K562 (cell line): ENCODE measurements around the gene SCNN1B. TPM values are rescaled to one million over a fixed set of nuclear protein-coding genes. Genes with fewer than 3 reads are reported as not detected.

Experiments used
- ATAC-seq: fragments of 200-7000 bp; cut with Tn5 transposase; 3 replicates; pipeline ENCODE4 v1.9.1; 2020; ENCODE audit warnings: moderate library complexity
- BruUV-seq: library from RNA; stranded (reverse); fragments of 400-500 nt; replicated peaks from 2 replicates; lab custom pipeline; 2021; lab: Mats Ljungman, UMichigan
- CTCF ChIA-PET: fragments of 300-600 bp; formaldehyde crosslinking; extraction: SDS; loops from one replicate; lab custom pipeline; 2021; ENCODE audit warnings: low intra/inter-chr PET ratio; lab: Yijun Ruan, JAX
- POLR2A ChIA-PET: fragments of 300-600, 350-650 bp; sonication (Branson Sonifier 250); formaldehyde crosslinking; extraction: SDS; loops from one replicate; lab custom pipeline; 2021; ENCODE audit warnings: antibody characterized with exemption, inconsistent platforms; lab: Yijun Ruan, JAX
- DNase-seq, 4 experiments: peaks; one replicate each; pipeline versions ENCODE4 v3.0.0 to v3.0.0-alpha.2; 2011 to 2018; ENCODE audit warnings: low spot score in 3 of 4, mixed read lengths in 3 of 4; ENCODE audit errors: extremely low read depth in 1 of 4
- FAIRE-seq: peaks from 2 replicates; lab custom pipeline; 2011; peaks lifted over from hg19 to GRCh38; lab: Jason Lieb, UNC
- H2AFZ ChIP-seq: 2 replicates; pipeline ENCODE4 v1.6.0; 2011; ENCODE audit warnings: low read depth, low read length, control low read depth, inconsistent platforms
- H3K27ac ChIP-seq: fragments of 200-600 bp; 3 replicates; pipeline ENCODE4 v1.8.0; 2011; ENCODE audit warnings: low read depth, mild to moderate bottlenecking, control low read depth, inconsistent platforms, low read length, moderate library complexity, mixed read lengths; ENCODE audit errors: extremely low read depth
- H3K27me3 ChIP-seq, 2 experiments: fragments of 300-600 bp in 1 of 2; 2 replicates in 1 of 2; 3 replicates in 1 of 2; pipeline versions ENCODE4 v1.6.0 to v1.8.0; 2011; ENCODE audit warnings: inconsistent platforms in 2 of 2, low read length in 2 of 2, mild to moderate bottlenecking in 1 of 2, mixed read lengths in 1 of 2, moderate library complexity in 1 of 2; ENCODE audit not compliant: control insufficient read depth in 2 of 2, insufficient read depth in 2 of 2
- H3K36me3 ChIP-seq: fragments of 300-600 bp; 3 replicates; pipeline ENCODE4 v1.8.0; 2011; ENCODE audit warnings: mild to moderate bottlenecking, low read length, inconsistent platforms; ENCODE audit not compliant: control insufficient read depth, insufficient read depth
- H3K4me1 ChIP-seq, 2 experiments: fragments of 200-600 bp in 1 of 2; replicated peaks in 1 of 2; 2 replicates in 1 of 2; 3 replicates in 1 of 2; pipeline versions ENCODE4 v1.5.1 to v1.8.0; 2011; ENCODE audit warnings: inconsistent platforms in 2 of 2, low read length in 2 of 2, mild to moderate bottlenecking in 1 of 2, mixed read lengths in 1 of 2, moderate library complexity in 1 of 2; ENCODE audit not compliant: control insufficient read depth in 2 of 2, insufficient read depth in 2 of 2
- H3K4me2 ChIP-seq: 2 replicates; pipeline ENCODE4 v1.6.1; 2011; ENCODE audit warnings: low read length, control low read depth, inconsistent platforms, mixed read lengths; ENCODE audit not compliant: insufficient read depth
- H3K4me3 ChIP-seq: fragments of 200-600 bp; sonication (generic), shearing (Covaris generic); 2 replicates; pipeline ENCODE4 v1.5.1; 2016; ENCODE audit warnings: control low read depth, inconsistent platforms
- H3K79me2 ChIP-seq: fragments of 200-600 bp; 3 replicates; pipeline ENCODE4 v1.8.0; 2011; ENCODE audit warnings: low read length, inconsistent platforms; ENCODE audit not compliant: control insufficient read depth, insufficient read depth
- H3K9ac ChIP-seq, 2 experiments: 2 replicates each; pipeline versions ENCODE4 v1.6.0 to v1.6.1; 2011; ENCODE audit warnings: low read depth in 2 of 2, low read length in 2 of 2, control low read depth in 1 of 2, inconsistent platforms in 1 of 2, mild to moderate bottlenecking in 1 of 2, mixed read lengths in 1 of 2; ENCODE audit not compliant: insufficient read depth in 1 of 2
- H3K9me1 ChIP-seq: one replicate; pipeline ENCODE4 v1.6.0; 2011; ENCODE audit warnings: inconsistent platforms, mild to moderate bottlenecking, low read length, moderate library complexity; ENCODE audit not compliant: control insufficient read depth, insufficient read depth
- H3K9me3 ChIP-seq: replicated peaks from 2 replicates; pipeline ENCODE4 v1.5.1; 2011; ENCODE audit warnings: low read depth, low read length, inconsistent platforms; ENCODE audit not compliant: control insufficient read depth, insufficient read depth
- H4K20me1 ChIP-seq: replicated peaks from 2 replicates; pipeline ENCODE4 v1.6.1; 2011; ENCODE audit warnings: low read length, inconsistent platforms, mixed read lengths; ENCODE audit not compliant: control insufficient read depth, insufficient read depth
- CSDE1 ChIP-seq, 2 experiments: fragments of 450-650 bp; IDR thresholded peaks; 2 replicates each; pipeline ENCODE4 v1.6.1; 2016; ENCODE audit warnings: mild to moderate bottlenecking in 1 of 2
- DPF2 ChIP-seq: fragments of 450-650 bp; IDR thresholded peaks from 2 replicates; pipeline ENCODE4 v1.6.1; 2016
- IRF2 ChIP-seq: sonication (generic); formaldehyde crosslinking; IDR thresholded peaks from 2 replicates; pipeline ENCODE4 v1.8.1; 2022; ENCODE audit warnings: mild to moderate bottlenecking, missing genetic modification reagents
- MTA3 ChIP-seq: fragments of 450-650 bp; formaldehyde crosslinking; IDR thresholded peaks from 2 replicates; pipeline ENCODE4 v1.6.1; 2017; ENCODE audit warnings: mild to moderate bottlenecking, borderline replicate concordance
- NBN ChIP-seq: fragments of 450-650 bp; IDR thresholded peaks from 2 replicates; pipeline ENCODE4 v1.6.1; 2016; ENCODE audit warnings: low read depth, mild to moderate bottlenecking
- NR2C2 ChIP-seq, 2 experiments: fragments of 200-800 bp in 1 of 2; sonication (Bioruptor generic) in 1 of 2; sonication (generic) in 1 of 2; formaldehyde crosslinking in 1 of 2; IDR thresholded peaks; 2 replicates each; pipeline versions ENCODE4 v1.6.1 to v1.8.0; 2016 to 2022; ENCODE audit warnings: mild to moderate bottlenecking in 1 of 2, missing compliant biosample characterization in 1 of 2, missing genetic modification characterization in 1 of 2, missing genetic modification reagents in 1 of 2
- SMAD4 ChIP-seq: fragments of 250-450 bp; sonication (Bioruptor Pico); conservative IDR thresholded peaks from 2 replicates; pipeline ENCODE4 v1.8.0; 2021; ENCODE audit warnings: inconsistent platforms, mild to moderate bottlenecking, moderate library complexity
- SMARCC2 ChIP-seq: fragments of 450-650 bp; IDR thresholded peaks from 2 replicates; pipeline ENCODE4 v1.6.1; 2017; ENCODE audit warnings: antibody characterized with exemption, moderate library complexity, mild to moderate bottlenecking, low read depth
- TBL1XR1 ChIP-seq, 2 experiments: IDR thresholded peaks; 2 replicates each; pipeline ENCODE4 v1.6.1; 2012; ENCODE audit warnings: improper control_type of control experiment in 2 of 2, low read length in 2 of 2, mild to moderate bottlenecking in 1 of 2
- TEAD4 ChIP-seq, 2 experiments: sonication (generic) in 1 of 2; formaldehyde crosslinking in 1 of 2; IDR thresholded peaks; 2 replicates each; pipeline versions ENCODE4 v1.6.1 to v1.8.0; 2012 to 2022; ENCODE audit warnings: borderline replicate concordance in 1 of 2, inconsistent platforms in 1 of 2, low read length in 1 of 2, mild to moderate bottlenecking in 1 of 2, missing genetic modification reagents in 1 of 2
- TRIM28 ChIP-seq: fragments of 450-650 bp; IDR thresholded peaks from 2 replicates; pipeline ENCODE4 v1.6.1; 2017
- ZBTB5 ChIP-seq: fragments of 450-650 bp; IDR thresholded peaks from 2 replicates; pipeline ENCODE4 v1.6.1; 2017; ENCODE audit warnings: antibody characterized with exemption
- ZNF143 ChIP-seq: sonication (generic); formaldehyde crosslinking; IDR thresholded peaks from 2 replicates; pipeline ENCODE4 v1.9.0; 2022; ENCODE audit warnings: mild to moderate bottlenecking, missing genetic modification reagents
- ZNF717 ChIP-seq: fragments of 250-450 bp; sonication (Bioruptor Pico); IDR thresholded peaks from 2 replicates; pipeline ENCODE4 v1.5.0; 2021
- ZSCAN32 ChIP-seq: fragments of 450-650 bp; formaldehyde crosslinking; IDR thresholded peaks from 2 replicates; pipeline ENCODE4 v1.4.0; 2020; ENCODE audit warnings: mild to moderate bottlenecking, moderate library complexity
- WGBS: fragments of 100-300 bp; shearing (Covaris generic); methylation state at CpG from one replicate; pipeline ENCODE4 v1.1.6; 2016; ENCODE audit warnings: low coverage, mixed read lengths; ENCODE audit not compliant: insufficient coverage; ENCODE audit errors: missing lambda C conversion rate; 5-methylcytosine and 5-hydroxymethylcytosine counted together
- in situ Hi-C: fragments of 300-500 bp; cut with MboI; formaldehyde crosslinking; loops from 4 replicates; pipeline ENCODE4 v1.15.0; 2018; ENCODE audit warnings: inconsistent platforms, mixed read lengths
- intact Hi-C: fragments of 100-400 bp; cut with micrococcal nuclease; formaldehyde crosslinking; loops from 2 replicates; pipeline ENCODE4 v1.14.2; 2022
- polyA plus RNA-seq, 8 experiments: library from polyadenylated mRNA; depleted of rRNA in 4 of 8; stranded (reverse) in 5 of 8; unstranded in 3 of 8; fragments of >200 nt; fragmentation: Nextera tagmentation in 2 of 8; fragmentation: Illumina TruSeq in 1 of 8; extraction: Ambion mirVana in 2 of 8; extraction: Trizol in 1 of 8; gene quantifications; 2 replicates each; pipeline versions ENCODE4 v1.2.1 to v1.2.3, GENCODE V29; 2011 to 2014; ENCODE audit warnings: inconsistent platforms in 1 of 8, missing spikeins in 1 of 8
- total RNA-seq, 7 experiments: library from RNA; depleted of rRNA in 6 of 7; stranded (reverse); fragments of >200 nt in 6 of 7; fragmentation: Illumina TruSeq in 2 of 7; extraction: Trizol in 2 of 7; gene quantifications; 2 replicates each; pipeline versions ENCODE4 v1.2.1 to v1.2.3, GENCODE V29; 2011 to 2021; ENCODE audit warnings: low replicate concordance in 1 of 7
- TF ChIP-seq, protein P1 (sequence below): fragments of 250-450 bp; sonication (Bioruptor Pico); IDR thresholded peaks from 2 replicates; pipeline ENCODE4 v1.8.0; 2022; ENCODE audit warnings: moderate library complexity, mild to moderate bottlenecking, inconsistent platforms
- TF ChIP-seq, protein P2 (sequence below): sonication (generic); formaldehyde crosslinking; IDR thresholded peaks from 2 replicates; pipeline ENCODE4 v1.8.1; 2023; ENCODE audit warnings: mild to moderate bottlenecking, missing genetic modification reagents

SCNN1B gene
- total and polyA plus RNA-seq, 9 of the 15 experiments (the other 6 are each of a cell fraction or from before 2014, with no cell fraction given): not detected

DNA sequence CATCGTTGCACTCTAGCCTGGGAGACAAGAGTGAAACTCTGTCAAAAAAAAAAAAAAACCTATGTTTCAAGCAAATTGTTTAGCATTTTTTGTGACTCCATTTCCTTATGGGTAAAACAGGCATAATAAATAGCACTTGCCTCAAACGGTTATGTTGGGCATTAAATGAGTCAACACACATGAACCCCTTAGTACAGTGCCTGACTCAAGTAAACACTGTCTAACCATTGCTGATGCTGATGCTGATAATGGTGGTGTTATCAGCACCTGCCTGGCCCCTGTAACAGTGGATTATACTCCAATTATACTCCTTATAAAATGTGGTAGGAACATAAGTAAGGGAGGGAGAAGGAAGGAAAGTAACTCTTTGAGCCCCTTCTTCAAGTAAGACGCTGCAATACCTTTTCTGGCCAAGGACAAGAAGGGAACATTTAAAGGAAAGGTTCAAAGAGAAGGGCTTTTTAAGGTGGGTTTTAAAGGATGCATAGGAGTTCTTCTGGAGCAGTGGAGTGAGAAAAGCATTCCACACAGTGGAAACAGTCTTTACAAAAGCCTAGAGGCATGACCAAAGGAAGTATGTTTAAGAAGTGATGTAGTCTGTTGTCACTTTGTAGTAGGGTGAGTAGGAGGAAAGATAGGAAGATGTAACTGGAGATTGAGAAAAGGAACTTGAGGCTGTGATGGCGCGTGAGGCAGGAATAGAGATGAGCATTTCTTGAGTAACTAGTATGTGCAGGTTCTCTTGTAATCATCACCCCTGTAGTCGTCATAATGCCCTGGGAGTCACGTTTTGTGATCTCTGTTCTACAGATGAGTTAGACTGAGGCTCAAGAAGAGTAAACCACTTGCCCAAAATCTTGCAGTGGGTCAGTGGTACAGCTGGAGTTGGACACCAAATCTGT lies 4.3 kb downstream of the SCNN1B start:
- ChIA-PET POLR2A (interaction anchor here (0.6 kb wide), 2 partner anchors 40 to 382 kb away, joined by 3 to 4 read pairs; no protein-coding TSS in a partner anchor), CTCF (interaction anchor here (0.6 kb wide), 1 partner anchor 1288 kb away, joined by 7 read pairs; no protein-coding TSS in a partner anchor)
- peaks cover 0 to 7% of the 10 kb centered on the region in 2 experiments; a peak in 2 of 5 replicates for H3K4me1 ChIP-seq
- no peak overlapping the region for H3K4me3 ChIP-seq
- FAIRE-seq: no peak
- no TSS peak for BruUV-seq
- H3K4me2 ChIP-seq: no peak overlapping the region
- WGBS: 2% methylated on average over 7 of the region's 7 CpGs
- no peak for ATAC-seq
- H2AFZ ChIP-seq: no peak overlapping the region
- no peak for DNase-seq
- no peaks in the 10 kb centered on the region for H3K9me1 ChIP-seq
- peaks cover 4% of the 10 kb centered on the region; the same call in 1 of the 2 replicates for H4K20me1 ChIP-seq
- H3K36me3 ChIP-seq: no peaks in the 10 kb centered on the region
- H3K9ac ChIP-seq: no peak overlapping the region
- H3K79me2 ChIP-seq: no peaks in the 10 kb centered on the region
- no peak overlapping the region for H3K27ac ChIP-seq
- H3K9me3 ChIP-seq: no peaks in the 10 kb centered on the region
- peaks cover 5 to 37% of the 10 kb centered on the region in 2 experiments; a peak in 3 of 5 replicates for H3K27me3 ChIP-seq
- intact Hi-C loops (no loop called here), in situ Hi-C loops (no loop called here)
- no peak for TF ChIP-seq ZNF717 (CRISPR knock-in tag)
- TF ChIP-seq ZBTB5: no peak
- TF ChIP-seq TRIM28: no peak
- no peak for TF ChIP-seq IRF2 (CRISPR knock-in tag)
- no peak for TF ChIP-seq ZSCAN32 (CRISPR knock-in tag)
- TF ChIP-seq NBN: no peak
- TF ChIP-seq CSDE1 (IDR thresholded peaks at IDR 0.05): no peak
- no peak for TF ChIP-seq SMARCC2
- TF ChIP-seq, protein P1, sequence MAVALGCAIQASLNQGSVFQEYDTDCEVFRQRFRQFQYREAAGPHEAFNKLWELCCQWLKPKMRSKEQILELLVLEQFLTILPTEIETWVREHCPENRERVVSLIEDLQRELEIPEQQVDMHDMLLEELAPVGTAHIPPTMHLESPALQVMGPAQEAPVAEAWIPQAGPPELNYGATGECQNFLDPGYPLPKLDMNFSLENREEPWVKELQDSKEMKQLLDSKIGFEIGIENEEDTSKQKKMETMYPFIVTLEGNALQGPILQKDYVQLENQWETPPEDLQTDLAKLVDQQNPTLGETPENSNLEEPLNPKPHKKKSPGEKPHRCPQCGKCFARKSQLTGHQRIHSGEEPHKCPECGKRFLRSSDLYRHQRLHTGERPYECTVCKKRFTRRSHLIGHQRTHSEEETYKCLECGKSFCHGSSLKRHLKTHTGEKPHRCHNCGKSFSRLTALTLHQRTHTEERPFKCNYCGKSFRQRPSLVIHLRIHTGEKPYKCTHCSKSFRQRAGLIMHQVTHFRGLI (CRISPR knock-in tag): no peak
- no peak for TF ChIP-seq SMAD4 (CRISPR knock-in tag)
- TF ChIP-seq MTA3: no peak
- TF ChIP-seq ZNF143 (CRISPR knock-in tag): no peak
- TF ChIP-seq TEAD4 (IDR thresholded peaks at IDR 0.05; ENCODE audit: low read length): no peak
- TF ChIP-seq TEAD4 (CRISPR knock-in tag; IDR thresholded peaks at IDR 0.05; ENCODE audit: borderline replicate concordance): no peak
- no peak for TF ChIP-seq TBL1XR1 (IDR thresholded peaks at IDR 0.05; ENCODE audit: low read length in 2 of 2)
- TF ChIP-seq NR2C2 (CRISPR knock-in tag; IDR thresholded peaks at IDR 0.05): no peak
- no peak for TF ChIP-seq NR2C2 (tag; IDR thresholded peaks at IDR 0.05)
- TF ChIP-seq, protein P2, sequence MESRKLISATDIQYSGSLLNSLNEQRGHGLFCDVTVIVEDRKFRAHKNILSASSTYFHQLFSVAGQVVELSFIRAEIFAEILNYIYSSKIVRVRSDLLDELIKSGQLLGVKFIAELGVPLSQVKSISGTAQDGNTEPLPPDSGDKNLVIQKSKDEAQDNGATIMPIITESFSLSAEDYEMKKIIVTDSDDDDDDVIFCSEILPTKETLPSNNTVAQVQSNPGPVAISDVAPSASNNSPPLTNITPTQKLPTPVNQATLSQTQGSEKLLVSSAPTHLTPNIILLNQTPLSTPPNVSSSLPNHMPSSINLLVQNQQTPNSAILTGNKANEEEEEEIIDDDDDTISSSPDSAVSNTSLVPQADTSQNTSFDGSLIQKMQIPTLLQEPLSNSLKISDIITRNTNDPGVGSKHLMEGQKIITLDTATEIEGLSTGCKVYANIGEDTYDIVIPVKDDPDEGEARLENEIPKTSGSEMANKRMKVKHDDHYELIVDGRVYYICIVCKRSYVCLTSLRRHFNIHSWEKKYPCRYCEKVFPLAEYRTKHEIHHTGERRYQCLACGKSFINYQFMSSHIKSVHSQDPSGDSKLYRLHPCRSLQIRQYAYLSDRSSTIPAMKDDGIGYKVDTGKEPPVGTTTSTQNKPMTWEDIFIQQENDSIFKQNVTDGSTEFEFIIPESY (CRISPR knock-in tag): no peak
- no peak for TF ChIP-seq DPF2
